Measurements from ENCODE around the gene KCNV2.

KCNV2 gene

DNA sequence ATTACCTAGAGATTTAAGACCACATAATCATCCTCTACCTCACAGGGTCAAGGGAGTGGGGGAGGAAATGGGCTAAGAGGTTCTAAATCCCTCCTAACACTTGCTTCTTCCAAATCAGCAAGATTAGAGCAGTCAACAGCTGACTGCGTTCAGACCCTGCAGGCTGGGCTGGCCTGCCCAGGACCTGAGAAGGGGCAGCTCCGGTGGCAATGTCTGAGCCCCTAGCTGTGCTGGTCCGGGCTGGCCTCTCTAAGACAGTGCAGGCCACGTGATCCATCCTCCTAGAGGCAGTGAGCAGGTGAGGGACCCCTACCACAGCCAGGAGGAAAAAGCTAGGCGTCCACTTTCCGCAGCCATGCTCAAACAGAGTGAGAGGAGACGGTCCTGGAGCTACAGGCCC, at the start of gene KCNV2:
TSS of gene KCNV2 (plus strand) at position 126 of the 400 bp plus-strand sequence. CDS start at position 356, 230 bp downstream.
- H3K4me1 Mint-ChIP-seq: peaks cover 6% of the 10 kb centered on the region
- no peak for TF ChIP-seq CTCF (IDR thresholded peaks at IDR 0.05; ENCODE audit: unreplicated experiment in 3 of 3)
- H3K9me3 Mint-ChIP-seq: no peaks in the 10 kb centered on the region
- peaks cover 4% of the 10 kb centered on the region for H3K27me3 Mint-ChIP-seq (ENCODE audit: low read depth)
- peak within 1 kb of the TSS in 1 of 3 experiments; percentile 45 for H3K27ac Mint-ChIP-seq
- H3K4me3 Mint-ChIP-seq: no peak within 1 kb of the TSS
- peaks cover 23% of the 10 kb centered on the region for H3K36me3 Mint-ChIP-seq (ENCODE audit: low read depth)

DNA sequence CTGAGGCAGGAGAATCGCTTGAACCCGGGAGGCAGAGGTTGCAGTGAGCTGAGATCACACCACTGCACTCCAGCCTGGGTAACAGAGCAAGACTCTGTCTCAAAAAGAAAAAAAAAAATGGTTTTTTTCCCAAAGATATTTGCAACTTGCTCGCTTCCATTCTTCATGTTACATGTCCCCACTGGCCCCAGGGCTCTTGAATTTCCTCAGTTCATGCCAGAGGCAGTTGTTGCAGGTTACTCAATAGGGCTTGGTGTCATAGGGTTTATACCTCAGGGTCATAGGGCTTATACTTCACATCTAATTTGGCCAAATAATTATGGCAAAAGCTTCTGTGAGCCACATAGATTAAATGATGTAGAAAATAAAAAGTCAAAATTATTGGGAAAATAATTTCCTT, 44.1 kb upstream of the KCNV2 start:
- no peaks in the 10 kb centered on the region for H3K9me3 Mint-ChIP-seq
- H3K36me3 Mint-ChIP-seq (ENCODE audit: low read depth): no peaks in the 10 kb centered on the region
- H3K4me3 Mint-ChIP-seq: no peak overlapping the region
- no peak overlapping the region for H3K27ac Mint-ChIP-seq
- peaks cover 19% of the 10 kb centered on the region for H3K4me1 Mint-ChIP-seq
- H3K27me3 Mint-ChIP-seq (ENCODE audit: low read depth): no peaks in the 10 kb centered on the region
- no peak for TF ChIP-seq CTCF (IDR thresholded peaks at IDR 0.05; ENCODE audit: unreplicated experiment in 3 of 3)

DNA sequence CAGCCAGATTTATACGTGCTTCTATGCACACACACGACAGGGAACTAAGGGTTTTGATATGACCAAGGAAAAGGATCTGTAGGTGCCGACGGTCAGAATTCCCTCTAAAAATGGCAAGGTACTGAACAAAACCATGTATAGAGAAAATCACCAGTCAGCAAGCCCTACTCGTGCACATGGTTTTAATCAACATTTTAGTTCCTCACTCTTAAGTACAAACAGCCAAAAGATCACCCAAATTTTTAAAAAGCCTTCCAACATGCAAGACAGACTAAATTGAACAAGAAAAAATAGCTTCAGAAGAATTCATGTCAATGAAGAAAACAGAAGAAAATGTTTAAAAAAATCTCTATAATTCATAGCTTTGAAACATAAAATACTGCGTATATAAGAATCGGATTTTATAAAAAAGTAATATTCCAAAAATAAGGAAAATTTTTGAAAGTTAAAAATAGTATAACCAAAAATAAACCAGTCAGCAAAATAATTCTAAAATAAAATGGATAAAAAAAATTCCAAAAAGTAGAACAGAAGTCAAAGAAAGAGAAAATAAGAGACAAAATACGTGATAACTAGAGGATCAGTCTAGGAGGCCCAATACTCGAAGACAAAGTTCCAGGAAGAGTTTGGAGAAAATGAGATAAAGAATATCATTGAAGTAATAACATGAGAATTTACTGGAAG, 43.0 kb upstream of the KCNV2 start:
- no peaks in the 10 kb centered on the region for H3K27me3 Mint-ChIP-seq (ENCODE audit: low read depth)
- no peaks in the 10 kb centered on the region for H3K9me3 Mint-ChIP-seq
- no peak overlapping the region for H3K4me3 Mint-ChIP-seq
- H3K4me1 Mint-ChIP-seq: peaks cover 19% of the 10 kb centered on the region
- no peaks in the 10 kb centered on the region for H3K36me3 Mint-ChIP-seq (ENCODE audit: low read depth)
- no peak for TF ChIP-seq CTCF (IDR thresholded peaks at IDR 0.05; ENCODE audit: unreplicated experiment in 3 of 3)
- peak overlapping the region in 1 of 3 experiments; percentile 3 for H3K27ac Mint-ChIP-seq

DNA sequence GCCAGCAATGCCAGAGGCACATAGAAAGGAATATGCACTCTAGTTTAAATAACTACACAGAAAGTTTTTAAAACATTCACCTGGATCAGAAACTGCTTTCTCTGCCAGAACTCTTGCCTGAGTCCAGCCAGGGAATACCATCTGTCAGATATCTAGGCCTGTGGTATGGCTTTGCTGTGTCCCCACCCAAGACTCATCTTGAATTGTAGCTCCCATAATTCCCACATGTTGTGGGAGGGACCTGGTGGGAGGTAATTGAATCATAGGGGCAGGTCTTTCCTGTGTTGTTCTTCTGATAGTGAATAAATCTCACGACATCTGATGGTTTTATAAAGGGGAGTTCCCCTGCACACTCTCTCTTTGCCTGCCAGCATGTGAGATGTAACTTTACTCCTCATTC, 41.5 kb upstream of the KCNV2 start:
- no peaks in the 10 kb centered on the region for H3K36me3 Mint-ChIP-seq (ENCODE audit: low read depth)
- H3K27me3 Mint-ChIP-seq (ENCODE audit: low read depth): no peaks in the 10 kb centered on the region
- H3K9me3 Mint-ChIP-seq: no peaks in the 10 kb centered on the region
- no peak overlapping the region for H3K27ac Mint-ChIP-seq
- H3K4me3 Mint-ChIP-seq: no peak overlapping the region
- H3K4me1 Mint-ChIP-seq: peaks cover 19% of the 10 kb centered on the region
- TF ChIP-seq CTCF (IDR thresholded peaks at IDR 0.05; ENCODE audit: unreplicated experiment in 3 of 3): no peak

- Mint-ChIP-seq H3K27ac (no peak overlapping the region), H3K4me1 (peaks cover 19% of the 10 kb centered on the region), H3K9me3 (no peaks in the 10 kb centered on the region), H3K4me3 (no peak overlapping the region), H3K36me3 (ENCODE audit: low read depth) (no peaks in the 10 kb centered on the region), H3K27me3 (ENCODE audit: low read depth) (no peaks in the 10 kb centered on the region)
- TF ChIP-seq CTCF (IDR thresholded peaks at IDR 0.05; ENCODE audit: unreplicated experiment in 3 of 3): no peak
Measured at GRCh38 chr9:2676466-2676865, 40.8 kb upstream of the KCNV2 start.
